Type B pancreatic cell (in vitro differentiated cells): Measurements from ENCODE around the gene POM121C. TPM values are rescaled to one million over a fixed set of nuclear protein-coding genes. Genes with fewer than 3 reads are reported as not detected.
"Not testable (repeated sequence)": the region's sequence is repeated elsewhere in the genome, so short reads cannot be mapped to it uniquely, and the experiment has no call there.

ENCODE experiments used
- DNase-seq: peaks from one replicate; pipeline ENCODE4 v3.0.0; 2021; ENCODE audit warnings: mixed read lengths; ENCODE audit not compliant: unreplicated experiment; ENCODE audit errors: extremely low spot score
- H3K27ac Mint-ChIP-seq: 2 replicates; pipeline ENCODE4 v1.8.0; 2021; ENCODE audit warnings: mild to moderate bottlenecking, mixed read lengths
- H3K27me3 Mint-ChIP-seq: 2 replicates; pipeline ENCODE4 v1.8.0; 2021; ENCODE audit warnings: mixed read lengths
- H3K36me3 Mint-ChIP-seq: 2 replicates; pipeline ENCODE4 v1.8.0; 2021; ENCODE audit warnings: mixed read lengths
- H3K4me1 Mint-ChIP-seq: one replicate; pipeline ENCODE4 v1.8.0; 2021; ENCODE audit warnings: mixed read lengths; ENCODE audit not compliant: unreplicated experiment
- H3K4me3 Mint-ChIP-seq: 2 replicates; pipeline ENCODE4 v1.8.0; 2021; ENCODE audit warnings: mild to moderate bottlenecking, mixed read lengths
- H3K9me3 Mint-ChIP-seq: 2 replicates; pipeline ENCODE4 v1.8.0; 2021; ENCODE audit warnings: mixed read lengths
- CTCF ChIP-seq: fragments of 200-600 bp; sonication (generic); conservative IDR thresholded peaks from 2 replicates; pipeline ENCODE4 v1.5.0; 2021; ENCODE audit warnings: antibody characterized with exemption, mild to moderate bottlenecking
- total RNA-seq: library from RNA; stranded (reverse); gene quantifications from 2 replicates; pipeline ENCODE4 v1.2.1, GENCODE V29; 2021; ENCODE audit warnings: low replicate concordance

Gene POM121C
- total RNA-seq, 1 donor from 2014 or later = 65.6 TPM

DNA sequence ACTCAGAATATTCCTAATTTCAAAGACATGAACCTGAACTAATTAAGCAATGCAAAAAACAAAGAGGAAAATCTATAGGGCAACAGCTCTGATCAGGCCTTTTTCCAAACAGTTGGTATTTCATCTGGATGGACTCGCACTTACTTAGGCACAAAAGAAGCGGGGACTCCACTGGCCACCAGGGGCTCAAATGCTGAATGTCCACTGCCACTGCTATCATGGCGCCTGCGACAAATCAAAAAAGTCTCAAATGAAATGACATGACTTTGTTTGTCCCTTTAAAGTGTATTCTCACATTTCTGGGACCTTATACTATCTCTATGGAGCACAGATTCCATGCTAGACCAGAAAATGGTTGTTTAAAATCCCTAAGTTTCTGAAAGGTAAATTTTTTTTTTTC is 47.1 kb downstream of the POM121C start:
- not testable (repeated sequence) for H3K4me1 Mint-ChIP-seq, H3K4me3 Mint-ChIP-seq, H3K27ac Mint-ChIP-seq, H3K27me3 Mint-ChIP-seq, H3K9me3 Mint-ChIP-seq, DNase-seq, H3K36me3 Mint-ChIP-seq
- peak; percentile 45 for TF ChIP-seq CTCF

DNA sequence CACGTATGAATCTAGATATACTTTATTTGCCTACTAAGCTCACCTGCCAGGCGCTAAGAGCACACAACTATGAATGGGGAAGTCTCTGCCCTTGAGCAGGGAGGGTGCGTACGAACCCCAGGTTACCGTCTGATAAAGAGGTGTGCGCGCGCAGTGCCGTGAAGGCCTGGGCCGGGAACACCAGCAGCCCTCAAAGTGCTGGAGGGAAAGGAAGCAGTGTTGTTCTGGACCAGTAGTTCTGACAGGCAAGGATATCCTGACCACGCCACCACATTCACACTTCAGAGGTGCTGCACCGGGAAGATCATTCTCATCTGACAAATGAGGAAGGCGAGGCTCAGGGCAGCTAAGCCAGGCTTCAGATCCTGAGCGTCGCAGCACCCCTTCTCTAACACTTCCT is 62.6 kb downstream of the POM121C start:
- DNase-seq, H3K27ac Mint-ChIP-seq, H3K4me3 Mint-ChIP-seq, H3K4me1 Mint-ChIP-seq, H3K27me3 Mint-ChIP-seq, H3K36me3 Mint-ChIP-seq, H3K9me3 Mint-ChIP-seq: not testable (repeated sequence)

- H3K4me3 Mint-ChIP-seq, DNase-seq, H3K27me3 Mint-ChIP-seq, H3K4me1 Mint-ChIP-seq, H3K36me3 Mint-ChIP-seq, H3K9me3 Mint-ChIP-seq, H3K27ac Mint-ChIP-seq: not testable (repeated sequence)
Observed at GRCh38 chr7:75421798-75422710, 64.0 kb downstream of the POM121C start.

GRCh38 chr7:75420152-75420551 is 65.9 kb downstream of the POM121C start:
- H3K4me3 Mint-ChIP-seq, DNase-seq, H3K4me1 Mint-ChIP-seq, H3K9me3 Mint-ChIP-seq, H3K27me3 Mint-ChIP-seq, H3K36me3 Mint-ChIP-seq: not testable (repeated sequence)
- H3K27ac Mint-ChIP-seq = peak overlapping the region; percentile 48

DNA sequence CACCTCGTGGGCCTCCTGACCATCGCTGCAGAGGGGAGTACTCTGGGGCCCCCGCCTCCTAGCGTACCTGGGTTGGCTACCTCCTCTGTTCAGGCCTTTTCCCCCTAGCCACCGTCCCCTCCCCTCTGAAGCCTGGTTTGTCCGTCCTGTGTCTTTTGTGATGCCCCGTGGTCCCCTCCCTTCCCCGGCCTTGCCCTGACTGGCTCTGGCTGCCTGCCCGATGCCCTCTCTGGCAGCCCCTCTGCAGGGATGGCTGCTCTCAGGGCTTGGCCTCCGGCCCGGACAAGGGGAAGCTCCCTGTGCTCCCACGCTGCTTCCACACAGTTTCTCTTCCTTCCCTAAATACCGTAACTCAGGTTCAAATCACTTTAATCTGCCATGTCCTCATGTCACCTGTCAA is 66.4 kb downstream of the POM121C start:
- not testable (repeated sequence) for H3K4me3 Mint-ChIP-seq, H3K27ac Mint-ChIP-seq, DNase-seq, H3K4me1 Mint-ChIP-seq, H3K27me3 Mint-ChIP-seq, H3K36me3 Mint-ChIP-seq, H3K9me3 Mint-ChIP-seq

GRCh38 chr7:75419210-75419609 is 66.9 kb downstream of the POM121C start:
- not testable (repeated sequence) for H3K27ac Mint-ChIP-seq, H3K9me3 Mint-ChIP-seq, H3K4me3 Mint-ChIP-seq, H3K36me3 Mint-ChIP-seq, H3K4me1 Mint-ChIP-seq, H3K27me3 Mint-ChIP-seq, DNase-seq

- not testable (repeated sequence) for H3K36me3 Mint-ChIP-seq, H3K4me3 Mint-ChIP-seq, H3K27me3 Mint-ChIP-seq, H3K4me1 Mint-ChIP-seq, DNase-seq, H3K27ac Mint-ChIP-seq, H3K9me3 Mint-ChIP-seq
Observed at GRCh38 chr7:75418292-75418858, 67.7 kb downstream of the POM121C start.

DNA sequence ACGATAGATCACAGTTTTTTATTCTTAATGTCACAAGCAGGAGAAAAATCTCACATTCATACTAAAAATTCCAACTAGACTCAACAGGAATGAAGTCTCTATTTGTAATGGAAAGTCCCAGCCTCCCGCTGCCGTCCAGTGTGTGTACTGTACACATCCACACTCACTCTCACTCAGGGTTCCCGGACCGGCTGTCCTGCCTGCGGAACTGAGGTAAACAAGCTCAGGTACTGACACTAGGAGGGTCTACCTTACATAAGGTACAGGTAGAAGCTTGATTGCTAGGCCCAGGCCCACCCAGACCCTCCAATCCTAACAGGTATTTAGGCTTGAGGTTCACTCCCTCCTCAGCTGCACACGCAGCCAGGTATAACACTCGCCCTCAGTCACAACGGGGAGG is 69.3 kb downstream of the POM121C start:
- H3K9me3 Mint-ChIP-seq, H3K27ac Mint-ChIP-seq, H3K36me3 Mint-ChIP-seq, H3K27me3 Mint-ChIP-seq, H3K4me1 Mint-ChIP-seq, H3K4me3 Mint-ChIP-seq, DNase-seq: not testable (repeated sequence)

DNA sequence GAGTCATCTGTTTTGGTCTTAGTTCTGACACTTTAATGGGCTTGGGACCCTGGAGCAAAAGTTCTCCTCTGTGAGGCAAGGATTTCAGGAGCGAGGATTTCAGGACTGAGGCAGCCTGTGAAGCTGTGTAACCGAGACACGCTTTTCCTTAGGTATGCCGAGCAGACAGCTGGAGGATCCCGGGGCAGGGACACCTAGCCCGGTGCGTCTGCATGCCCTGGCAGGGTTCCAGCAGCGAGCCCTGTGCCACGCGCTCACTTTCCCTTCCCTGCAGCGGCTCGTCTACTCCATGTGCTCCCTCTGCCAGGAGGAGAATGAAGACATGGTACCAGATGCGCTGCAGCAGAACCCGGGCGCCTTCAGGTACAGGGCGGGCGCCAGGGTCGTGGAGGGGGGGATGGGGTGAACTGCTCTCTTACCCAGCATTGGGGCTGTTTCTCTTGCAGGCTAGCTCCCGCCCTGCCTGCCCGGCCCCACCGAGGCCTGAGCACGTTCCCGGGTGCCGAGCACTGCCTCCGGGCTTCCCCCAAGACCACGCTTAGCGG is 70.2 kb downstream of the POM121C start:
- H3K27me3 Mint-ChIP-seq, H3K9me3 Mint-ChIP-seq, H3K27ac Mint-ChIP-seq, DNase-seq, H3K4me3 Mint-ChIP-seq, H3K4me1 Mint-ChIP-seq, H3K36me3 Mint-ChIP-seq: not testable (repeated sequence)

GRCh38 chr7:75415428-75415817 is 70.7 kb downstream of the POM121C start:
- H3K27ac Mint-ChIP-seq, H3K27me3 Mint-ChIP-seq, H3K9me3 Mint-ChIP-seq, H3K4me1 Mint-ChIP-seq, H3K36me3 Mint-ChIP-seq, H3K4me3 Mint-ChIP-seq, DNase-seq: not testable (repeated sequence)

DNA sequence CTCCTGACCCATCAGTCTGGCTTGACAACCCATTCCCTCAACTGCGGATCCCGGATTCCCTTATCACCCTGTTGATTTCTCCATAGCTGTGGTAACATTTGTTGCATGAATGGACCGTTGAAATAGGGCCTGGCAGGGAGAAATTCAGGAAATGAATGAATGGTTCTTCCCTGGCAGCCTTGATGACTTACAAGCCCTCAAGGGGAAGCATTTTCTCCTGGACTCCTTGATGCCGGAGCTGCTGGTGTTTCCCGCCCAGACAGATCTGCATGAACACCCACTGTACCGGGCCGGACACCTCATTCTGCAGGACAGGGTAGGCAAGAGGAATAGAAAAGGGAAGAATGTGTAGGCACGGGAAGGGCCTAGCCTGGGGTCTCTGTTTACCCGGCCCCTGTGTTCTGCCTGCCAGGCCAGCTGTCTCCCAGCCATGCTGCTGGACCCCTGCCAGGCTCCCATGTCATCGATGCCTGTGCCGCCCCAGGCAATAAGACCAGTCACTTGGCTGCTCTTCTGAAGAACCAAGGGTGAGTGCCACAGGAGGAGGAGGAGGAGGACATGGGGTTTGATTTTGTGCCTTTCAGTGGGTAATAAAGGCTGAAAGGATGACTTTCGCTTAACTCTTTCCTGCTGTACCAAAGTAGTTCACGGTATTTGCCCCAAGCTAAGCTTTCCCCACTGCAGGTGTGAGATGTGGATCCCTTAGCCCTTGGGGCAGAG is 71.2 kb downstream of the POM121C start:
- H3K36me3 Mint-ChIP-seq, DNase-seq, H3K4me1 Mint-ChIP-seq, H3K27ac Mint-ChIP-seq, H3K4me3 Mint-ChIP-seq, H3K9me3 Mint-ChIP-seq, H3K27me3 Mint-ChIP-seq: not testable (repeated sequence)

DNA sequence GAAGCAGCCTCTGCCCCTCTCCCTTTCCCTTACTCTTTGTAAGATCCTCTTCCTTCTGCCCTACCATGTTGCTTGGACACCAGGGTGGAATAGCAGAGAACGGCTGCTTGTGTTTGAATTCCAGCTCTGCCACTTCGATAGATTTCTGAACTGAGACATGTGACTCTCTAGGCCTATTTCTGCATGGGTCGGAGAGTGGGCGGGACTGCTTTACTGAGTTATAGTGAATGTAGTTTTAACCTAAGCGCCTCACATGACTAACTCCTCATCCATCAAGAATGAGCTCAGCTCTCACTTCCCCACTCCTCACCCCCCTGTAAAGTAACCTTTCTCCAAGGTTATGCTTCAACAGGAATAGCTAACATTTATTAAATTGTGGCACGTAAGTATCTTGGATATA is 71.9 kb downstream of the POM121C start:
- not testable (repeated sequence) for H3K27me3 Mint-ChIP-seq, H3K9me3 Mint-ChIP-seq, DNase-seq, H3K36me3 Mint-ChIP-seq, H3K4me3 Mint-ChIP-seq, H3K4me1 Mint-ChIP-seq, H3K27ac Mint-ChIP-seq

DNA sequence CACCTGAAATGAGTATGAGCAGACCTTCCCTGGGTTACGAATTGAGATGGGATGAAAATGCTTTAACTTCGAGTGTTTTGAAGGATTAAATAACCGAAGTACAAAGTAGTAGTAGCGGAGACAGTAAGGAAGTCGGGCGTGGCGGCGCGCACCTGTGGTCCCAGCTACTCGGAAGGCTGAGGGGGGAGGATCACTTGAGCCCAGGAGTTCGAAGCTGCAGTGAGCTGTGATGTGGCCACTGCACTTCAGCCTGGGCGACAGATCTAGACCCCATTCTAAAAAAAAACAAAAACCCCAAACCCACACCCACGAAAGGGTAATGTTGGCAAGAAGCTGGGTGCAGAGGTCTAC is 75.3 kb downstream of the POM121C start:
- H3K4me3 Mint-ChIP-seq, H3K27ac Mint-ChIP-seq, DNase-seq, H3K4me1 Mint-ChIP-seq, H3K27me3 Mint-ChIP-seq, H3K9me3 Mint-ChIP-seq, H3K36me3 Mint-ChIP-seq: not testable (repeated sequence)
